ENCODE measurements around the gene CSNK1A1. TPM values are rescaled to one million over a fixed set of nuclear protein-coding genes. Genes with fewer than 3 reads are reported as not detected.
A peak's percentile ranks its signal among the peaks of the same experiment; 100 is the strongest.

The CSNK1A1 gene
- total RNA-seq, 1 donor from 2014 or later, result 224 TPM

DNA sequence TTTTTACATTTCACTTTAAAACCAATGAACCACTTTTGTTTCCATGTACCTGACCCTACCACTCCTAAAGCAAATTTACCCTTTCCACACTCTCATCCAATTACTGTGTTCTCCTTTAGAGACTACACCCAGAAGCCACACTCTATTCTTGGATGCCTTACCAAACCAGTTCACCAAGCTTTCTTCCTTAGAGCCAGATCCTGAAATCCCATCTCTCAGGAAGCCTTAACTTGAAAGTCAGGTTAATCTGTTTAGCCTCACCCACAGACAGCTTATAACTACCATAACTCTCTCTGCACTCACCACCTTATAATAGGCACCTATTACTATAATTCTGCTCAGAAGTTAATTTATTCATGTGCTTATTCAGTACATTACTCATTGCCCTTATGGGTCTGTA, 4.3 kb downstream of the CSNK1A1 start:
- no peak for DNase-seq (ENCODE audit: extremely low spot score, unreplicated experiment)
- Mint-ChIP-seq H3K27ac (peak overlapping the region; percentile 88), H3K36me3 (peaks cover 45% of the 10 kb centered on the region), H3K4me1 (ENCODE audit: unreplicated experiment) (peaks cover 21% of the 10 kb centered on the region), H3K27me3 (peaks cover 2% of the 10 kb centered on the region), H3K4me3 (peak overlapping the region; percentile 81), H3K9me3 (no peaks in the 10 kb centered on the region)
- TF ChIP-seq, protein P1, sequence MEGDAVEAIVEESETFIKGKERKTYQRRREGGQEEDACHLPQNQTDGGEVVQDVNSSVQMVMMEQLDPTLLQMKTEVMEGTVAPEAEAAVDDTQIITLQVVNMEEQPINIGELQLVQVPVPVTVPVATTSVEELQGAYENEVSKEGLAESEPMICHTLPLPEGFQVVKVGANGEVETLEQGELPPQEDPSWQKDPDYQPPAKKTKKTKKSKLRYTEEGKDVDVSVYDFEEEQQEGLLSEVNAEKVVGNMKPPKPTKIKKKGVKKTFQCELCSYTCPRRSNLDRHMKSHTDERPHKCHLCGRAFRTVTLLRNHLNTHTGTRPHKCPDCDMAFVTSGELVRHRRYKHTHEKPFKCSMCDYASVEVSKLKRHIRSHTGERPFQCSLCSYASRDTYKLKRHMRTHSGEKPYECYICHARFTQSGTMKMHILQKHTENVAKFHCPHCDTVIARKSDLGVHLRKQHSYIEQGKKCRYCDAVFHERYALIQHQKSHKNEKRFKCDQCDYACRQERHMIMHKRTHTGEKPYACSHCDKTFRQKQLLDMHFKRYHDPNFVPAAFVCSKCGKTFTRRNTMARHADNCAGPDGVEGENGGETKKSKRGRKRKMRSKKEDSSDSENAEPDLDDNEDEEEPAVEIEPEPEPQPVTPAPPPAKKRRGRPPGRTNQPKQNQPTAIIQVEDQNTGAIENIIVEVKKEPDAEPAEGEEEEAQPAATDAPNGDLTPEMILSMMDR (conservative IDR thresholded peaks at IDR 0.05), result no peak

DNA sequence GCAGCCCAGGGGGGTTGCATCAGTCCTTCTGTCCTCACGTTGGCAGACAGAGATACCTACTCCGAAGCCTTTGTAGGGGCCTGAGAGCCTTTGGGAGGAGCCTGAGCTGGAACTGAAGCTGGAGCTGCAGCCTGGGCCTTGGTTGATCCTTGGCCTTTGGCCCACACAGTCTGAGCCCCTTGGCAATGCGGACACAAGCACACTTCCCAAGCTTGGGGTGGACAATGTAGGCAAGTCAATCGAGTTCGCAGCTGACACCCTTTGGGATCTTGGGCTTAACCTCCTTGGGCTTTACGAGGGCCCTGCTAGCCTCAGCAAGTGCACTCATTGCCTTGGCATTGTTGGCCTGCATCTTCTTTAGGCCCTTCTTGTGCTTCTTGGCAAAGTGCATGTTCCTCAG, 5.9 kb downstream of the CSNK1A1 start:
- DNase-seq (ENCODE audit: extremely low spot score, unreplicated experiment), result no peak
- TF ChIP-seq, protein P1 (conservative IDR thresholded peaks at IDR 0.05), result no peak
- H3K4me3 Mint-ChIP-seq, result no peak overlapping the region
- H3K27ac Mint-ChIP-seq, result no peak overlapping the region
- no peaks in the 10 kb centered on the region for H3K9me3 Mint-ChIP-seq
- H3K4me1 Mint-ChIP-seq (ENCODE audit: unreplicated experiment), result peaks cover 19% of the 10 kb centered on the region
- peaks cover 54% of the 10 kb centered on the region for H3K36me3 Mint-ChIP-seq
- H3K27me3 Mint-ChIP-seq, result no peaks in the 10 kb centered on the region

DNA sequence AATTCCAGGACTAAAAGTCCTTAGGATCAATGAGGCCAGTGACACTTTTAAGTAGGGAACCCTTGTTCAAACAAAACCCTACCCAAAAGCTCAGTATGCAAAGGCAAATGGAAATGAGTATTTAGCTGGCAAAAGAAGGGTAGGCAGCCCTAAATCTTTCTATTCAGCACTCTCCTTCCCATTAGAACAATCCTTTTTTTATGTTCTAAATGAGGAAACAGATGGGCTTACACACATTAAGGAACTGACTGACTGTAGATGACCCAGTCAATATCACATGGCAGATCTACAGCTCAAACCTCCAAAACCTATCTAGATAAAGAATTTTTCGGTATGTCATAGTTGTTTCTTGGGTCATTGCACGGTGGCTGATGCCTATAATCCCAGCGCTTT, 7.2 kb downstream of the CSNK1A1 start:
- no peak for DNase-seq (ENCODE audit: extremely low spot score, unreplicated experiment)
- no peaks in the 10 kb centered on the region for H3K27me3 Mint-ChIP-seq
- H3K4me3 Mint-ChIP-seq, result no peak overlapping the region
- H3K36me3 Mint-ChIP-seq, result peaks cover 46% of the 10 kb centered on the region
- peak overlapping the region; percentile 26 for H3K27ac Mint-ChIP-seq
- H3K4me1 Mint-ChIP-seq (ENCODE audit: unreplicated experiment), result peaks cover 26% of the 10 kb centered on the region
- TF ChIP-seq, protein P1 (conservative IDR thresholded peaks at IDR 0.05), result no peak
- no peaks in the 10 kb centered on the region for H3K9me3 Mint-ChIP-seq

DNA sequence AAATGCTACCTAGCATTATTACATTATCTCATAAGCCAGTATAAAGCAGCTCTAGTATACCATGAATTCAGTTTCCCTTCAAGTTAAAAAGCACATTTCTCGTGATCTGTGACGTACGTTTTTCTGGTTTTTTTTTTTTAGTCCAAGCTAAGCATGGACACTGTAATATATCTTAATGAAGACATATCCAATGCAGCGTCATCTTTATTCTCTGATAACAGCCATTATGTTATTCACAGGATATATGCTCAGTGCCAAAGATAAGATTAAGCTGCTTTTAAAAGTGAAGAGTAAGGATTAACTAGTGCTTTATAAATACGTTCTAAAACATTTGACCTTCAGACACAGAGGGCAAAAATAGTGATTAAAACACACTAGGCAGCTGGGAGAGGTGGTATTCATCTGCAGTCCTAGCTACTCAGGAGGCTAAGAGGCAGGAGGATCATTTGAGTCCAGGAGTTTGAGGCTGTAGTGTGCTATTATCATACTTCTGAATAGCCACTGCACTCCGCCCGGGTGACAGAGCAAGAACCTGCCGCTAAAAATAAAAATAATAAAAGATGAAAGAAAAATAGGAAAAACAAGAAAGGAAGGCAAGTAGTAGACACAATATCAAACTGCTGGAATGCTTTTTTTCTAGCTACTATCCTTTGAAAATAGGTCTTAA, 7.7 kb downstream of the CSNK1A1 start:
- Mint-ChIP-seq H3K4me1 (ENCODE audit: unreplicated experiment) (peaks cover 26% of the 10 kb centered on the region), H3K4me3 (peak overlapping the region; percentile 0), H3K27me3 (no peaks in the 10 kb centered on the region), H3K27ac (peak overlapping the region; percentile 26), H3K36me3 (peaks cover 42% of the 10 kb centered on the region), H3K9me3 (no peaks in the 10 kb centered on the region)
- DNase-seq (ENCODE audit: extremely low spot score, unreplicated experiment), result no peak
- TF ChIP-seq, protein P1 (conservative IDR thresholded peaks at IDR 0.05), result no peak

DNA sequence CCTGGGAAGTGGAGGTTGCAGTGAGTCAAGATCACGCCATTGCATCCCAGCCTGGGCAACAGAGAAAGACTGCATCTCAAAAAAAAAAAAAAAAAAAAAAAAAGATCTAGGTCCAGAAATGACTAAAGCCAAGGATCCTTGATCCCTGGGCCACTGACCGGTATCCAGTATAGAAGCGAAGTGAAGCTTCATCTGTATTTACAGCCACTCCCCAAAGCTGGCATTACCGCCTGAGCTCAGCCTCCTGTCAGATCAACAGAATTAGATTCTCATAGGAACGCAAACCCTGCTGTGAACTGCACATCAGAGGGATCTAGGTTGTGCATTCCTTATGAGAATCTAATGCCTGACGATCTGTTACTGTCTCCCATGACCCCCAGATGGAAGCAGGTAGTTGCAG, 9.3 kb downstream of the CSNK1A1 start:
- Mint-ChIP-seq H3K9me3 (no peaks in the 10 kb centered on the region), H3K4me1 (ENCODE audit: unreplicated experiment) (peaks cover 23% of the 10 kb centered on the region), H3K27me3 (no peaks in the 10 kb centered on the region), H3K4me3 (peak overlapping the region; percentile 39), H3K27ac (no peak overlapping the region), H3K36me3 (peaks cover 41% of the 10 kb centered on the region)
- TF ChIP-seq, protein P1 (conservative IDR thresholded peaks at IDR 0.05), result no peak
- no peak for DNase-seq (ENCODE audit: extremely low spot score, unreplicated experiment)
